HUDEP-2 (cell line): Measurements from ENCODE around the gene RTN4RL1.

Experiments
- DNase-seq, 76 experiments: peaks; one replicate each; lab custom pipeline; 2025; ENCODE audit not compliant: unreplicated experiment in 76 of 76; lab: John Stamatoyannopoulos, UW

RTN4RL1 gene

GRCh38 chr17:2059547-2060384 is 34.6 kb upstream of the RTN4RL1 start:
- DNase-seq, result no peak

DNA sequence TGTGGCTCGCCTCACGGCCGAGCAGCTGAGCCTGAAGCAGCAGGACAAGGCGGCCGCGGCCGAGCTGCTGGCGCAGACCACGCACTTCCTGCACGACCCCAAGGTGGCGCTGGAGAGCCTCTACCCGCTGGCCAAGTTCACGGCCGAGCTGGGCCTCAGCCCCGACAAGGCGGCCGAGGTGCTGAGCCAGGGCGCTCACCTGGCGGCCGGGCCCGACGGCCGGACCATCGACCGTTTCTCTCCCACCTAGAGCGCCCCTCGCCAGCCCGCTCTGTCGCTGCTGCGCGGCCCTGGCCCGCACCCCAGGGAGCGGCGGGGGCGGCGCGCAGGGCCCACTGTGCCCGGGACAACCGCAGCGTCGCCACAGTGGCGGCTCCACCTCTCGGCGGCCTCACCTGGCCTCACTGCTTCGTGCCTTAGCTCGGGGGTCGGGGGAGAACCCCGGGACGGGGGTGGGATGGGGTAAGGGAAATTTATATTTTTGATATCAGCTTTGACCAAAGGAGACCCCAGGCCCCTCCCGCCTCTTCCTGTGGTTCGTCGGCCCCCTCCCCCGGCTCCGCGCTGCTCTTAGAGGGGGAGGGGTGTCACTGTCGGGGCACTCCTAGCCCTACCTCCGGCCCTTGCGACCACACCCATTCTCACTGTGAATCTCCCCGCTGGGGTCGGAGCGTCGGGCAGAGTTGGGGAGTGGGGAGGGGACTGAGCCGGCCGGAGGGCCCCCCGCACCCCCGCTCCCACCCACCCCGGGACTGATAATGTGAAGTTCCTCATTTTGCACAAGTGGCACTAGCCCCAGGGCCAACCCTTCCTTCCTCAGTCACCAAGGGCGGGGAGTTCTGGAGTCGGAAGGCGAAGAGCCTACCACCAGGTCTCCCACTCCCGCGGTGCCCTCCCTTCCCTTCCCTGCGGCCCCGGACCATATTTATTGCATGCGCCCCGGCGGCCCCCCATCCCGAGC is 33.7 kb upstream of the RTN4RL1 start:
- DNase-seq, result peak in 65 of 76 experiments; percentile 10 to 85 (median 57)

DNA sequence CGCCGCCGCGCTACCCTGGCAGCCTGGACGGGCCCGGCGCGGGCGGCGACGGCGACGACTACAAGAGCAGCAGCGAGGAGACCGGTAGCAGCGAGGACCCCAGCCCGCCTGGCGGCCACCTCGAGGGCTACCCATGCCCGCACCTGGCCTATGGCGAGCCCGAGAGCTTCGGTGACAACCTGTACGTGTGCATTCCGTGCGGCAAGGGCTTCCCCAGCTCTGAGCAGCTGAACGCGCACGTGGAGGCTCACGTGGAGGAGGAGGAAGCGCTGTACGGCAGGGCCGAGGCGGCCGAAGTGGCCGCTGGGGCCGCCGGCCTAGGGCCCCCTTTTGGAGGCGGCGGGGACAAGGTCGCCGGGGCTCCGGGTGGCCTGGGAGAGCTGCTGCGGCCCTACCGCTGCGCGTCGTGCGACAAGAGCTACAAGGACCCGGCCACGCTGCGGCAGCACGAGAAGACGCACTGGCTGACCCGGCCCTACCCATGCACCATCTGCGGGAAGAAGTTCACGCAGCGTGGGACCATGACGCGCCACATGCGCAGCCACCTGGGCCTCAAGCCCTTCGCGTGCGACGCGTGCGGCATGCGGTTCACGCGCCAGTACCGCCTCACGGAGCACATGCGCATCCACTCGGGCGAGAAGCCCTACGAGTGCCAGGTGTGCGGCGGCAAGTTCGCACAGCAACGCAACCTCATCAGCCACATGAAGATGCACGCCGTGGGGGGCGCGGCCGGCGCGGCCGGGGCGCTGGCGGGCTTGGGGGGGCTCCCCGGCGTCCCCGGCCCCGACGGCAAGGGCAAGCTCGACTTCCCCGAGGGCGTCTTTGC is 32.8 kb upstream of the RTN4RL1 start:
- DNase-seq, result no peak

- no peak for DNase-seq
Measured at GRCh38 chr17:2057175-2057759, 32.1 kb upstream of the RTN4RL1 start.

DNA sequence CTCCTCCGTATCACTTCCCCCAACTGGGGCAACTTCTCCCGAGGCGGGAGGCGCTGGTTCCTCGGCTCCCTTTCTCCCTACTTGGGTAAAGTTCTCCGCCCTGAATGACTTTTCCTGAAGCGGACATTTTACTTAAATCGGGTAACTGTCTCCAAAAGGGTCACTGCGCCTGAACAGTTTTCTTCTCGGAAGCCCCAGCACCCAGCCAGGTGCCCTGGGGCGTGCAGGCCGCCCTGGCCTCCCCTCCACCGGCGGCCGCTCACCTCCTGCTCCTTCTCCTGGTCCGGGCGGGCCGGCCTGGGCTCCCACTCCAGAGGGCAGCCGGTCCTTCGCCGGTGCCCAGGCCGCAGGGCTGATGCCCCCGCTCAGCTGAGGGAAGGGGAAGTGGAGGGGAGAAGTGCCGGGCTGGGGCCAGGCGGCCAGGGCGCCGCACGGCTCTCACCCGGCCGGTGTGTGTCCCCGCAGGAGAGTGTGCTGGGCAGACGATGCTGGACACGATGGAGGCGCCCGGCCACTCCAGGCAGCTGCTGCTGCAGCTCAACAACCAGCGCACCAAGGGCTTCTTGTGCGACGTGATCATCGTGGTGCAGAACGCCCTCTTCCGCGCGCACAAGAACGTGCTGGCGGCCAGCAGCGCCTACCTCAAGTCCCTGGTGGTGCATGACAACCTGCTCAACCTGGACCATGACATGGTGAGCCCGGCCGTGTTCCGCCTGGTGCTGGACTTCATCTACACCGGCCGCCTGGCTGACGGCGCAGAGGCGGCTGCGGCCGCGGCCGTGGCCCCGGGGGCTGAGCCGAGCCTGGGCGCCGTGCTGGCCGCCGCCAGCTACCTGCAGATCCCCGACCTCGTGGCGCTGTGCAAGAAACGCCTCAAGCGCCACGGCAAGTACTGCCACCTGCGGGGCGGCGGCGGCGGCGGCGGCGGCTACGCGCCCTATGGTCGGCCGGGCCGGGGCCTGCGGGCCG is 31.4 kb upstream of the RTN4RL1 start:
- DNase-seq, result peak in 8 of 76 experiments; percentile 5 to 41 (median 17)

- no peak for DNase-seq
Measured at GRCh38 chr17:2055292-2056205, 30.4 kb upstream of the RTN4RL1 start.

GRCh38 chr17:2054512-2055291 is 29.6 kb upstream of the RTN4RL1 start, which contains the start of gene HIC1:
Gene HIC1, plus strand, starts transcription at chr17:2055103. Its CDS starts 1,588 bp downstream, at chr17:2056691.
- peak in 61 of 76 experiments; percentile 9 to 76 (median 48) for DNase-seq

GRCh38 chr17:2054262-2054511 is 29.1 kb upstream of the RTN4RL1 start:
- no peak for DNase-seq

DNA sequence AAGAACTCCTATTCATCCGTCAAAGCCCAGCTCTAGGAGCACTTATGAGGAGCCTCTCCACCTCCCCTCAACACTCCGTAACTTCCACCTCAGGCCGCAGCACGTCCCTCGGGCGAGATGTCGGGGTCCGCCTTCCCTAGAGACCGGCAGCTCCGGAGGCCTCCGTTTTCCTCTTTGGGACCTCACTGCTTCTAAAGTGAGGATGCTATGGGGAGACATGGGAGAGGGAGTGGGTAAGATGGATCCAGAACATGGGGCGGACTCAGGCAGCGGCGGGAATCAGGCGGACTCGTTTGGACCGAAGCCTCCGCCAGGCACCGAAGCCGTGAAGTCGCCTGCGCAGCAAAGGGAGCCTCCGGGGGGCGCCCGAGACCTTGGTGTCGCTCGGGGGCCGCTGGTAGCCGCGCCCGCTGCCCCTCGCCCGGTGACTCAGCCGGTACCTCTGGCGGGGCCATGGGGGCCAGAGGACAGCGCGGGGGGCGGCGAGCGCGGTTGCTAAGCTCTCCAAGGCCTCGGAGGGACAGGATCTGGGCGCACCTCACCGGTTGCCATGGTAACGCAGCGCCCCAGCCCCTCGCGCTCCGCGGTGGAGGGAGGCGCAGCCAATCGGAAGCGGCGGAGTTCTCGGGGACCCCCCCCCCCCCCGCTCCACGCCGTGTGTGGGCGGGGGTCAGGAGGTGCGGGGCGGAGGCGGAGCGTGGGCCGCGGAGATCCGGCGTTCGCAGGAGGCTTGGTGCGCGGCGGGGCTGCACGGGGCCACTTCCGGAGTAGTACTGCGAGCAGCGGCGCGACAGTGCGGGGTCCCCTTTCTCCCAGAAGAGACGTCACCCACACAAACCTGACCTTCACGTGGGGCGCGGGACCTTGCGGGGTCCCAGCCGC is 28.5 kb upstream of the RTN4RL1 start:
- DNase-seq, result peak in 54 of 76 experiments; percentile 11 to 72 (median 45)

DNA sequence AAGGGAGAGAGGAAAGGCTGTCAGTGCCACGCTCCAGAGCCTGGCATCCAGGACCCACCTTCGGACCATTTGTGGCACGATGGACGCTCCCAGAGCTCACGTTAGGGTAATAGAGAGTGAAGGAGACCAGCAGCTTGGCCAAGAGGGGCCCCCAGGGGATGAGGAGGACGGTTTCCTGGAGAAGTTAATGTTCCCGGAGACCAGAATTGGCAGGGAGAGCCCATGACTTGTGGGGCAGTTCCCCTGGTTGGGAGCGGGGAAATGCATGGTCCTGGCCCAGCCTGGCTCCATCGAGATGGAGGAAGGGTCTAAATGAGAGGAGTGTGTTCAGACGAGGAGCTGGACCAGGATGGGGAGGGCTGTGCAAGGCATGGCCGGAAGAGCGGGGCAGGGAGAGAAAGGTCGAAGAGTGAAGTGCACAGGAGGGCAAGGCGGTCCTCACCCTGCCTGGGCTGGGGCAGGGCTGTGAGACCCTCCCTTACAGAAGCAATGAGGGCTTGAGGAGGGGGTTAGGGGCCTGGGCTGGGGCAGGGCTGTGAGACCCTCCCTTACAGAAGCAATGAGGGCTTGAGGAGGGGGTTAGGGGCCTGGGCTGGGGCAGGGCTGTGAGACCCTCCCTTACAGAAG is 26.9 kb upstream of the RTN4RL1 start:
- DNase-seq, result peak in 1 of 76 experiments; percentile 19

DNA sequence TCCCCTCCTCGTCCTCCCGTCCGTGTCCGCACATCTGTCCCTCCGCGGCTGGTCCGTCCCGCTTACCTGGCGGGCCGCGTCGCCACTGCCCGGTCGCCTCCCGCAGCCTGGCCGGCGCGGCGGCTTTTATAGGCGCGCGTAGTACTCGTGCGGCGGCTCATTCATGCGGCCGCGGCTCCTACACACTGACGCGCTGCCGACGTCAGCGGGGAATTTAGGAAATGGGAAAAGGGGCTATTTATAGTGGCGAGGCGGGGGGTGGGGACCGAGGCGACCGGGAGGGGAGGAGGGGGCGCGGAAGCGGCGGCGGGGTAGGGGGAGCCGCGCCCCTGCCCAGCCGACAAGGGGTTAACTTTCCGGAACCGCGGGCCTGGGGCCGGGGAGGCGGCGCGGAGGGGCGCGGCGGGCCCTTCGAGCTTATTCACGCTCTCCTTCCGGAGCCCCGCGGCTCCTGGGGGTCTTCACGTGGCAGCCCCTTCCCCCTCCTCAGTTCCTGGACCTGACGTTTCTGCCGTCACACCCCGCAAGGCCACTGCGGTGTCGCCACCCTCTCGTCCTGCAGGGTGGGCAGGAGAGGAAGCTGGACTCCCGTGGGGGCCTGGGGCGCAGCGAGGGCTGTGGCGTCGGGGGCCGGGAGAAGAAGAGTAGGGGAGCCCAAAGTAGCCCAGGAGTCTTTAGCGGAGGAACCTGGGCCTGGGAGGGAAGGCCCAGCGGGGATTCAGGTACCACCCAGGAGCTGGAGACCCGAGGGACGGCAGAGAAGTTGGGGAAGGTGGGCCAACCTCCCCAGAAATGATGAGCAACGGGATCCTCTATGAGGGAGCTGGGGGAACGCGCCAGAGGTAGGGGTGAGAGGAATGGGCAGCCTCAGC is 26.2 kb upstream of the RTN4RL1 start:
- DNase-seq, result no peak

DNA sequence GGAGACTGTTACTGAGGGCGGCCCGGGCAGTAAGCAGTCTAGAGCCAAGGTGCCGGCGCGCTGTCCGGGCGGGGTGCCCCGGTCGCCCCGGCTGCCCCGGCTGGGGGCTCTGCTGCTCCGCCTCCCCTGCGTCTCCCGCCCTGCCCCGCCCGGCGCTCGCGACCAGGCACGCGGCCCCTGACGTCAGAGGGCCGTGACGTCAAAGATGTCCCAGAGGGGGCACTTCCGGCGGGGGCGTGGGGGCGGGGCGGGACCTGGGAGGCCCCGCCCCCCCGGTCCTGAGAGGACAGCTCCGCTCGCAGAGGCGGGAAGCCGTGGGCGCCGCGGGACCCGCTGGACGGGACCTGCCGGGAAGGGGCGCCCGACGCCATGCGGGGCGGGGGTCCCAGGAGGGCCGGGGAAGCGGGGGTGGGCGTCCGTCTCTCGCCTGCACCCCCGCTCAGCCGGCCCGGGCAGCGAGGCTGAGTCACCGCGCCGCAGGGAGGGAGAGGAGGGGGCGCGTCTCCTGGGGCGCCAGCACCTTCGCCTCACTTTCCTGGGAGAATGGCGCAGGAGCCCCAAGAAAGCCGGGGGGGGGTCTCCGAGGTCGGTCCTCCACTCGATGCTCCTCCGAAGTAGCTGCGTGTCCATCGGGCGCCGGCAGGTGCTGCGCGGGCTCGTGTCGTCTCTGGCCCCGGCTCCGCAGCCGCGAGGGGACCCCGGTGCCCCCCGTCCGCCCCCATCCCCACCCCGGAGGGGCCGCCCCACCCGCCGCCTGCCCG is 25.3 kb upstream of the RTN4RL1 start:
- DNase-seq, result peak in 60 of 76 experiments; percentile 22 to 75 (median 58)

GRCh38 chr17:2049333-2050299 is 24.5 kb upstream of the RTN4RL1 start:
- peak in 71 of 76 experiments; percentile 30 to 90 (median 76) for DNase-seq
